ENCODE data around the gene MYL12B.

DNA sequence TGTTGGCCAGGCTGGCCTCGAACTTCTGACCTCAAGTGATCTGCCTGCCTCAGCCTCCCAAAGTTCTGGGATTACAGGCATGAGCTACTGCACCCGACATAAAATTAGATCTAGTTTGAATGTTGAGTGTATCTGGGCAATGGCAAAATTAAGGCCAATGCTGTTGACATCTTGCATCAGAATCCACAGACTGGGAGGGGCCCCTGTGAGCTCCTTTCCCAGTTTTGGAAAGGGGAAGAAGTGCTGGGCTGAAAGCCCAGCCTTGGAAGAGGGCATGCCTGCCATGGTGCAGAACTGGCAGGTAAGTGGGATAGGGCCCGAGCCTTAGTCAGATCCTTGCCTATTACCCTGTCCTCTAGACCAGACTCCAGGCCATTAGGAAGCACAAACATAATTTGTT lies 37.7 kb upstream of the MYL12B start:
- TF ChIP-seq, protein P1, sequence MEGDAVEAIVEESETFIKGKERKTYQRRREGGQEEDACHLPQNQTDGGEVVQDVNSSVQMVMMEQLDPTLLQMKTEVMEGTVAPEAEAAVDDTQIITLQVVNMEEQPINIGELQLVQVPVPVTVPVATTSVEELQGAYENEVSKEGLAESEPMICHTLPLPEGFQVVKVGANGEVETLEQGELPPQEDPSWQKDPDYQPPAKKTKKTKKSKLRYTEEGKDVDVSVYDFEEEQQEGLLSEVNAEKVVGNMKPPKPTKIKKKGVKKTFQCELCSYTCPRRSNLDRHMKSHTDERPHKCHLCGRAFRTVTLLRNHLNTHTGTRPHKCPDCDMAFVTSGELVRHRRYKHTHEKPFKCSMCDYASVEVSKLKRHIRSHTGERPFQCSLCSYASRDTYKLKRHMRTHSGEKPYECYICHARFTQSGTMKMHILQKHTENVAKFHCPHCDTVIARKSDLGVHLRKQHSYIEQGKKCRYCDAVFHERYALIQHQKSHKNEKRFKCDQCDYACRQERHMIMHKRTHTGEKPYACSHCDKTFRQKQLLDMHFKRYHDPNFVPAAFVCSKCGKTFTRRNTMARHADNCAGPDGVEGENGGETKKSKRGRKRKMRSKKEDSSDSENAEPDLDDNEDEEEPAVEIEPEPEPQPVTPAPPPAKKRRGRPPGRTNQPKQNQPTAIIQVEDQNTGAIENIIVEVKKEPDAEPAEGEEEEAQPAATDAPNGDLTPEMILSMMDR (IDR thresholded peaks at IDR 0.05) = no peak
- TF ChIP-seq POLR2A (IDR thresholded peaks at IDR 0.05) = no peak

Measured in adrenal gland (tissue), 5 donors.